ENCODE measurements around the gene TRPV4. TPM values are rescaled to one million over a fixed set of nuclear protein-coding genes. Genes with fewer than 3 reads are reported as not detected.
"Not testable (repeated sequence)": the region's sequence is repeated elsewhere in the genome, so short reads cannot be mapped to it uniquely, and the experiment has no call there.

The TRPV4 gene
- total RNA-seq, 4 donors from 2014 or later = 0.13 to 0.82 (median 0.19) TPM; not detected in 1

GRCh38 chr12:109860977-109861376 is 27.8 kb upstream of the TRPV4 start:
- H3K36me3 ChIP-seq = peaks cover 0 to 44% of the 10 kb centered on the region in 2 donors
- ATAC-seq = no peak
- peaks cover 0 to 17% (median 8%) of the 10 kb centered on the region in 3 donors for H3K4me1 ChIP-seq
- TF ChIP-seq EP300 (IDR thresholded peaks at IDR 0.05) (no peak), POLR2A (IDR thresholded peaks at IDR 0.05) (no peak), POLR2AphosphoS5 (IDR thresholded peaks at IDR 0.05) (no peak)
- TF ChIP-seq, protein P1, sequence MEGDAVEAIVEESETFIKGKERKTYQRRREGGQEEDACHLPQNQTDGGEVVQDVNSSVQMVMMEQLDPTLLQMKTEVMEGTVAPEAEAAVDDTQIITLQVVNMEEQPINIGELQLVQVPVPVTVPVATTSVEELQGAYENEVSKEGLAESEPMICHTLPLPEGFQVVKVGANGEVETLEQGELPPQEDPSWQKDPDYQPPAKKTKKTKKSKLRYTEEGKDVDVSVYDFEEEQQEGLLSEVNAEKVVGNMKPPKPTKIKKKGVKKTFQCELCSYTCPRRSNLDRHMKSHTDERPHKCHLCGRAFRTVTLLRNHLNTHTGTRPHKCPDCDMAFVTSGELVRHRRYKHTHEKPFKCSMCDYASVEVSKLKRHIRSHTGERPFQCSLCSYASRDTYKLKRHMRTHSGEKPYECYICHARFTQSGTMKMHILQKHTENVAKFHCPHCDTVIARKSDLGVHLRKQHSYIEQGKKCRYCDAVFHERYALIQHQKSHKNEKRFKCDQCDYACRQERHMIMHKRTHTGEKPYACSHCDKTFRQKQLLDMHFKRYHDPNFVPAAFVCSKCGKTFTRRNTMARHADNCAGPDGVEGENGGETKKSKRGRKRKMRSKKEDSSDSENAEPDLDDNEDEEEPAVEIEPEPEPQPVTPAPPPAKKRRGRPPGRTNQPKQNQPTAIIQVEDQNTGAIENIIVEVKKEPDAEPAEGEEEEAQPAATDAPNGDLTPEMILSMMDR (IDR thresholded peaks at IDR 0.05) = no peak
- no peaks in the 10 kb centered on the region for H3K9me3 ChIP-seq
- H3K27ac ChIP-seq = no peak overlapping the region
- WGBS, 2 donors (ENCODE audit: low coverage in 1 of 2) = 92 to 93% methylated on average over 2 to 5 of the region's 5 CpGs
- no peak overlapping the region for H3K4me3 ChIP-seq
- no peaks in the 10 kb centered on the region for H3K27me3 ChIP-seq

GRCh38 chr12:109858764-109859163 is 25.6 kb upstream of the TRPV4 start:
- Histone ChIP-seq H3K27ac (no peak overlapping the region), H3K9me3 (no peaks in the 10 kb centered on the region), H3K4me3 (no peak overlapping the region), H3K4me1 (peaks cover 0 to 3% (median 0%) of the 10 kb centered on the region in 3 donors), H3K27me3 (no peaks in the 10 kb centered on the region), H3K36me3 (peaks cover 0 to 66% of the 10 kb centered on the region in 2 donors)
- no peak for TF ChIP-seq EP300 (IDR thresholded peaks at IDR 0.05)
- TF ChIP-seq POLR2A (IDR thresholded peaks at IDR 0.05) = no peak
- no peak for TF ChIP-seq POLR2AphosphoS5 (IDR thresholded peaks at IDR 0.05)
- TF ChIP-seq, protein P1 (IDR thresholded peaks at IDR 0.05) = no peak
- 63 to 94% methylated on average over 2 to 3 of the region's 5 CpGs for WGBS, 2 donors (ENCODE audit: low coverage in 1 of 2)
- no peak for ATAC-seq

DNA sequence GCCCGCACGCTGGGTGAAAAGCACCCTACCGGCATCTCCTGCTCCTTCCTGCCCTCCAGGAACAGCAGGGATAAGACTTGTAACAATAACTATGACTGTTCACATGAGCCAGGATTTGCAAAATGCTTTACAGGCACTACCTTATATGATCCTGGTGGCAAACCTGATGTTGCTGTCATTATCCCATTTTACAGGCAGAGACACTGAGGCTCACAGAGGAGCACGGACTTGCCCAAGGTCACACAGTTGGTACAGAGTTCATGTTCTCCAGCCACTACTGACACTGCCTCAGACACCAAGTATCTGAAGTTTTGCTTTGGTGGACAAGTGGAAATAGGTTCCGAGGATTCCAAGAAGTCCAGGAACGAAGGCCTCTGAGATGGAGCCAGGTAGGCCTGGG is 24.5 kb upstream of the TRPV4 start:
- no peak overlapping the region for H3K27ac ChIP-seq
- H3K36me3 ChIP-seq = peaks cover 0 to 74% of the 10 kb centered on the region in 2 donors
- TF ChIP-seq POLR2A (IDR thresholded peaks at IDR 0.05) (no peak), POLR2AphosphoS5 (IDR thresholded peaks at IDR 0.05) (no peak), EP300 (IDR thresholded peaks at IDR 0.05) (no peak)
- TF ChIP-seq, protein P1 (IDR thresholded peaks at IDR 0.05) = no peak
- WGBS, 2 donors (ENCODE audit: low coverage in 1 of 2) = no CpG with 5 or more reads among the region's 6 CpGs
- no peak for ATAC-seq
- H3K9me3 ChIP-seq = no peaks in the 10 kb centered on the region
- no peaks in the 10 kb centered on the region for H3K27me3 ChIP-seq
- no peaks in the 10 kb centered on the region for H3K4me1 ChIP-seq
- no peak overlapping the region for H3K4me3 ChIP-seq

DNA sequence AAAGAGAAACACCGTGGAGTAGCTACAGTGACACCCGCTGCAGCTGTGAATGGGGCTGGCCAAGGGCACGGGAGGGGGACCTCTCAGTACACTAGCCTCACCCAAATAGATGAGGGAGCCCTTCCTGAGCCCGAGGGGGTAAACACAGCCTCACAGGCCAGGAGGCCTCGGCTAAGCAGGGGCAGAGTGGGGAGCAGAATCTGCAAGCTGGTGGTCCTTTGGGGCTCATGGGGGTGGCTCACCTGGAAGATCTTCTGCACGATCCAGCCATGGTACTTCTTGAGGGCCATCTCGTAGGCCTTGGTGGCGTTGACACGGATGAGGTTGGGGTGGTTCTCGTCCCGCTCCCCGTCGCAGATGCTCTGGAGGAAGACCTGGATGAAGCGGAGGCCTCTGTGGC is 22.2 kb upstream of the TRPV4 start:
- no peak for ATAC-seq
- 100% methylated on average over 1 of the region's 14 CpGs; no CpG with 5 or more reads in 1 of the 2 donors for WGBS, 2 donors (ENCODE audit: low coverage in 1 of 2)
- no peaks in the 10 kb centered on the region for H3K4me1 ChIP-seq
- TF ChIP-seq POLR2A (IDR thresholded peaks at IDR 0.05) (no peak), POLR2AphosphoS5 (IDR thresholded peaks at IDR 0.05) (no peak), EP300 (IDR thresholded peaks at IDR 0.05) (no peak)
- TF ChIP-seq, protein P1 (IDR thresholded peaks at IDR 0.05) = no peak
- no peaks in the 10 kb centered on the region for H3K27me3 ChIP-seq
- H3K27ac ChIP-seq = no peak overlapping the region
- no peaks in the 10 kb centered on the region for H3K9me3 ChIP-seq
- H3K4me3 ChIP-seq = no peak overlapping the region
- H3K36me3 ChIP-seq = peaks cover 0 to 79% of the 10 kb centered on the region in 2 donors

GRCh38 chr12:109850518-109850917 is 17.3 kb upstream of the TRPV4 start:
- H3K9me3 ChIP-seq, H3K27me3 ChIP-seq, H3K27ac ChIP-seq, ATAC-seq, H3K4me3 ChIP-seq, H3K4me1 ChIP-seq: not testable (repeated sequence)
- H3K36me3 ChIP-seq = peaks cover 0 to 47% of the 10 kb centered on the region in 2 donors
- 75 to 81% methylated on average over 1 to 3 of the region's 6 CpGs for WGBS, 2 donors (ENCODE audit: low coverage in 1 of 2)
